Tibial artery (tissue), 4 donors: ENCODE data around the gene RGS11.

Experiments
- DNase-seq, 2 donors: peaks; one replicate each; pipeline ENCODE4 v3.0.0-alpha.2; 2019
- H3K27ac ChIP-seq, 2 donors: fragments of 200-600 bp; sonication (generic) in 1 of 2; 1 replicate in 1 of 2; 2 replicates in 1 of 2; pipeline ENCODE4 v1.5.1; 2018 to 2019; ENCODE audit warnings: mild to moderate bottlenecking in 1 of 2
- H3K27me3 ChIP-seq, 2 donors: fragments of 200-600 bp; sonication (generic) in 1 of 2; one replicate each; pipeline versions ENCODE4 v1.5.1 to v1.6.0; 2016 to 2019
- H3K36me3 ChIP-seq, 3 donors: fragments of 200-600 bp; sonication (generic) in 2 of 3; one replicate each; pipeline ENCODE4 v1.5.1; 2016 to 2019; ENCODE audit warnings: mild to moderate bottlenecking in 2 of 3
- H3K4me1 ChIP-seq, 4 donors: fragments of 200-600 bp; sonication (generic) in 2 of 4; 1 replicate in 3 of 4; 2 replicates in 1 of 4; pipeline ENCODE4 v1.5.1; 2016 to 2019
- H3K4me3 ChIP-seq, 2 donors: fragments of 200-600 bp; sonication (generic) in 1 of 2; 1 replicate in 1 of 2; 2 replicates in 1 of 2; pipeline ENCODE4 v1.5.1; 2018 to 2019; ENCODE audit warnings: mild to moderate bottlenecking in 2 of 2
- H3K9me3 ChIP-seq, 3 donors: fragments of 200-600 bp; sonication (generic) in 1 of 3; one replicate each; pipeline ENCODE4 v1.5.1; 2016 to 2019
- CTCF ChIP-seq, 2 experiments: fragments of 200-600 bp in 1 of 2; fragments of 450-650 bp in 1 of 2; IDR thresholded peaks; one replicate each; pipeline ENCODE4 v1.5.1; 2017 to 2019; ENCODE audit warnings: antibody characterized with exemption in 2 of 2, mild to moderate bottlenecking in 1 of 2, moderate library complexity in 1 of 2
- intact Hi-C: fragments of 100-400 bp; cut with DNase I; formaldehyde crosslinking; loops from one replicate; pipeline ENCODE4 v1.15.0; 2023; ENCODE audit warnings: low total_unique reads

Gene RGS11

GRCh38 chr16:290015-290680 is 14.4 kb upstream of the RGS11 start:
- H3K9me3 ChIP-seq, result no peaks in the 10 kb centered on the region
- H3K36me3 ChIP-seq, result peaks cover 39 to 88% (median 75%) of the 10 kb centered on the region in 3 donors
- no peaks in the 10 kb centered on the region for H3K27me3 ChIP-seq
- intact Hi-C loops, result no loop called here
- TF ChIP-seq CTCF (IDR thresholded peaks at IDR 0.05), result no peak
- DNase-seq, result no peak
- no peak overlapping the region for H3K27ac ChIP-seq
- no peak overlapping the region for H3K4me3 ChIP-seq
- H3K4me1 ChIP-seq, result no peaks in the 10 kb centered on the region

- no peaks in the 10 kb centered on the region for H3K9me3 ChIP-seq
- intact Hi-C loops, result no loop called here
- no peak for DNase-seq
- H3K27me3 ChIP-seq, result no peaks in the 10 kb centered on the region
- no peak for TF ChIP-seq CTCF (IDR thresholded peaks at IDR 0.05)
- no peak overlapping the region for H3K4me3 ChIP-seq
- H3K36me3 ChIP-seq, result peaks cover 39 to 87% (median 75%) of the 10 kb centered on the region in 3 donors
- H3K4me1 ChIP-seq, result no peaks in the 10 kb centered on the region
- H3K27ac ChIP-seq, result no peak overlapping the region
Measured at GRCh38 chr16:289395-289997, 13.8 kb upstream of the RGS11 start.

GRCh38 chr16:287981-288920 is 12.5 kb upstream of the RGS11 start:
- DNase-seq, result no peak
- Histone ChIP-seq H3K9me3 (no peaks in the 10 kb centered on the region), H3K27ac (no peak overlapping the region), H3K27me3 (peaks cover 0 to 2% of the 10 kb centered on the region in 2 donors), H3K4me1 (no peaks in the 10 kb centered on the region), H3K36me3 (peaks cover 36 to 78% (median 69%) of the 10 kb centered on the region in 3 donors), H3K4me3 (no peak overlapping the region)
- intact Hi-C loops, result no loop called here
- no peak for TF ChIP-seq CTCF (IDR thresholded peaks at IDR 0.05)

GRCh38 chr16:287298-287811 is 11.6 kb upstream of the RGS11 start:
- Histone ChIP-seq H3K4me3 (no peak overlapping the region), H3K9me3 (no peaks in the 10 kb centered on the region), H3K36me3 (peaks cover 29 to 69% (median 60%) of the 10 kb centered on the region in 3 donors), H3K27ac (no peak overlapping the region), H3K27me3 (peaks cover 0 to 10% of the 10 kb centered on the region in 2 donors), H3K4me1 (no peaks in the 10 kb centered on the region)
- intact Hi-C loops, result no loop called here
- DNase-seq, result no peak
- TF ChIP-seq CTCF (IDR thresholded peaks at IDR 0.05), result no peak

- DNase-seq, result no peak
- H3K4me3 ChIP-seq, result no peak overlapping the region
- intact Hi-C loops, result no loop called here
- no peak for TF ChIP-seq CTCF (IDR thresholded peaks at IDR 0.05)
- H3K27ac ChIP-seq, result no peak overlapping the region
- H3K27me3 ChIP-seq, result peaks cover 0 to 17% of the 10 kb centered on the region in 2 donors
- peaks cover 0 to under 1% (median 0%) of the 10 kb centered on the region in 4 donors for H3K4me1 ChIP-seq
- H3K9me3 ChIP-seq, result no peaks in the 10 kb centered on the region
- H3K36me3 ChIP-seq, result peaks cover 23 to 62% (median 53%) of the 10 kb centered on the region in 3 donors
Measured at GRCh38 chr16:286491-287297, 10.9 kb upstream of the RGS11 start.
